Esophagus muscularis mucosa (tissue), 4 donors: Measurements from ENCODE around the gene CHAF1A. TPM values are rescaled to one million over a fixed set of nuclear protein-coding genes. Genes with fewer than 3 reads are reported as not detected.

ENCODE experiments used
- DNase-seq: peaks from one replicate; pipeline ENCODE4 v3.0.0-alpha.2; 2017; ENCODE audit errors: extremely low spot score
- H3K27ac ChIP-seq, 4 donors: fragments of 200-600 bp; sonication (generic); replicated peaks in 1 of 4; 1 replicate in 3 of 4; 2 replicates in 1 of 4; pipeline ENCODE4 v1.5.1; 2016 to 2019; ENCODE audit warnings: mild to moderate bottlenecking in 1 of 4
- H3K27me3 ChIP-seq, 4 donors: fragments of 200-600 bp; sonication (generic); one replicate each; pipeline versions ENCODE4 v1.5.1 to v1.6.0; 2016 to 2019
- H3K36me3 ChIP-seq, 4 donors: fragments of 200-600 bp; sonication (generic); one replicate each; pipeline ENCODE4 v1.5.1; 2016 to 2019
- H3K4me1 ChIP-seq, 4 donors: fragments of 200-600 bp; sonication (generic); one replicate each; pipeline ENCODE4 v1.5.1; 2016 to 2019
- H3K4me3 ChIP-seq, 4 donors: fragments of 200-600 bp; sonication (generic); 1 replicate in 2 of 4; 2 replicates in 2 of 4; pipeline ENCODE4 v1.5.1; 2016 to 2019; ENCODE audit warnings: mild to moderate bottlenecking in 4 of 4, moderate library complexity in 1 of 4
- H3K9me3 ChIP-seq, 4 donors: fragments of 200-600 bp; sonication (generic); 1 replicate in 3 of 4; 2 replicates in 1 of 4; pipeline ENCODE4 v1.5.1; 2016 to 2019
- EP300 ChIP-seq: sonication (generic); formaldehyde crosslinking; IDR thresholded peaks from one replicate; pipeline ENCODE4 v1.6.1; 2017; ENCODE audit warnings: antibody characterized with exemption
- POLR2A ChIP-seq: fragments of 450-650 bp; IDR thresholded peaks from one replicate; pipeline ENCODE4 v1.6.1; 2017; ENCODE audit warnings: antibody characterized with exemption, moderate library complexity, mild to moderate bottlenecking, low read depth
- POLR2AphosphoS5 ChIP-seq, 2 donors: sonication (generic); formaldehyde crosslinking; IDR thresholded peaks; one replicate each; pipeline ENCODE4 v1.6.1; 2017; ENCODE audit warnings: antibody characterized with exemption in 2 of 2
- WGBS: methylation state at CpG from one replicate; pipeline ENCODE4 v1.1.5; 2018; 5-methylcytosine and 5-hydroxymethylcytosine counted together
- intact Hi-C: fragments of 100-400 bp; cut with DNase I; formaldehyde crosslinking; loops from one replicate; pipeline ENCODE4 v1.15.1; 2023
- total RNA-seq, 4 donors: library from RNA; depleted of rRNA; stranded (reverse); fragments of >200 nt; gene quantifications; one replicate each; pipeline versions ENCODE4 v1.1.0 to v1.2.1, GENCODE V29; 2016
- TF ChIP-seq, protein P1 (sequence below), 3 experiments: fragments of 200-600 bp in 2 of 3; fragments of 450-650 bp in 1 of 3; sonication (generic) in 2 of 3; IDR thresholded peaks; one replicate each; pipeline ENCODE4 v1.5.1; 2017 to 2019; ENCODE audit warnings: antibody characterized with exemption in 3 of 3, mild to moderate bottlenecking in 2 of 3, moderate library complexity in 1 of 3

Gene CHAF1A
- total RNA-seq, 4 donors from 2014 or later = 4.6 to 14.6 (median 7.6) TPM

DNA sequence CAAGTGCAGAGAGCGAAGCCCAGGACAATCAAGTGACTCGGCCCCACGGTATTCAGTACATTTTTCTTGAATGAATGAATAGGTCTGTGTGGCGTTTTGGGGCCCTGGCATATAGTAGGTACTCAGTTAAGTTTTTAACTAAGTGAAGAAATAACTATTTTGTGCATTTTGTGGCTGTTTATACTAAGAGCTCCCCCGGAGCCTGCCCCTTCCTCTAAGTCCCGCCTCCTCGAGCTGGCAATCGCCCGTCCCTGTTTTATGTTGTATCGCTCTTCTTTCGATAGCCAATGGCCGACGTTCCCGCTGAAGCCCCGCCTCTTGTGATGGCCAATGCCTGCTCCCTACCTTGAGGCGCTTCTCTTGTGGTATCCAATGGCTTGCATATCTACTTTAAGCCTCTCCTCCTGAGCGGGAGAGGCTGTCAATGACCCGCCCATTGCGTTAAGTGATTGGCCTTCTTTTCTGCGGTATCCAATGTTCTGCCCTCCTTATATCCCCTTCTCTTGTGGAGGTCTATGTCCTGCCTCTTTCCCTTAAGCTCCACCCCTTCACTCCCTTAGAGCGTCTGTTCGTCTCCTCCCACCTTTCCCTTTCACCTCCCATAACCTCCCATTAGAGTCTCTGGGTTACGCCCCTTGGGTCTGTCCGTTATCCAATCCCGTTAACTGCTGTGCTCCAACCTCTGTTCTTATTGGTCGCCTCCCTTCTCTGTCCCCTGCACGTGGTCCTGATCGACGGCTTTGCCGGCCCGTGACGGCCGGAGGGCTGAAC is 69.1 kb downstream of the CHAF1A start:
- peaks cover 22 to 36% (median 32%) of the 10 kb centered on the region in 4 donors for H3K4me1 ChIP-seq
- DNase-seq = peak; percentile 100
- WGBS = under 1% methylated on average over 33 of the region's 33 CpGs
- H3K27ac ChIP-seq = peak overlapping the region; percentile 73 to 89 (median 87)
- TF ChIP-seq, protein P1, sequence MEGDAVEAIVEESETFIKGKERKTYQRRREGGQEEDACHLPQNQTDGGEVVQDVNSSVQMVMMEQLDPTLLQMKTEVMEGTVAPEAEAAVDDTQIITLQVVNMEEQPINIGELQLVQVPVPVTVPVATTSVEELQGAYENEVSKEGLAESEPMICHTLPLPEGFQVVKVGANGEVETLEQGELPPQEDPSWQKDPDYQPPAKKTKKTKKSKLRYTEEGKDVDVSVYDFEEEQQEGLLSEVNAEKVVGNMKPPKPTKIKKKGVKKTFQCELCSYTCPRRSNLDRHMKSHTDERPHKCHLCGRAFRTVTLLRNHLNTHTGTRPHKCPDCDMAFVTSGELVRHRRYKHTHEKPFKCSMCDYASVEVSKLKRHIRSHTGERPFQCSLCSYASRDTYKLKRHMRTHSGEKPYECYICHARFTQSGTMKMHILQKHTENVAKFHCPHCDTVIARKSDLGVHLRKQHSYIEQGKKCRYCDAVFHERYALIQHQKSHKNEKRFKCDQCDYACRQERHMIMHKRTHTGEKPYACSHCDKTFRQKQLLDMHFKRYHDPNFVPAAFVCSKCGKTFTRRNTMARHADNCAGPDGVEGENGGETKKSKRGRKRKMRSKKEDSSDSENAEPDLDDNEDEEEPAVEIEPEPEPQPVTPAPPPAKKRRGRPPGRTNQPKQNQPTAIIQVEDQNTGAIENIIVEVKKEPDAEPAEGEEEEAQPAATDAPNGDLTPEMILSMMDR (IDR thresholded peaks at IDR 0.05) = peak in 1 of 3 experiments; percentile 24
- peak; percentile 65 to 77 for TF ChIP-seq POLR2AphosphoS5 (IDR thresholded peaks at IDR 0.05)
- TF ChIP-seq POLR2A = peak; percentile 28
- TF ChIP-seq EP300 = no peak
- intact Hi-C loops = no loop called here
- H3K36me3 ChIP-seq = peaks cover 8 to 17% (median 13%) of the 10 kb centered on the region in 4 donors
- H3K4me3 ChIP-seq = peak overlapping the region; percentile 80 to 99 (median 90)
- H3K9me3 ChIP-seq = no peaks in the 10 kb centered on the region
- no peaks in the 10 kb centered on the region for H3K27me3 ChIP-seq

DNA sequence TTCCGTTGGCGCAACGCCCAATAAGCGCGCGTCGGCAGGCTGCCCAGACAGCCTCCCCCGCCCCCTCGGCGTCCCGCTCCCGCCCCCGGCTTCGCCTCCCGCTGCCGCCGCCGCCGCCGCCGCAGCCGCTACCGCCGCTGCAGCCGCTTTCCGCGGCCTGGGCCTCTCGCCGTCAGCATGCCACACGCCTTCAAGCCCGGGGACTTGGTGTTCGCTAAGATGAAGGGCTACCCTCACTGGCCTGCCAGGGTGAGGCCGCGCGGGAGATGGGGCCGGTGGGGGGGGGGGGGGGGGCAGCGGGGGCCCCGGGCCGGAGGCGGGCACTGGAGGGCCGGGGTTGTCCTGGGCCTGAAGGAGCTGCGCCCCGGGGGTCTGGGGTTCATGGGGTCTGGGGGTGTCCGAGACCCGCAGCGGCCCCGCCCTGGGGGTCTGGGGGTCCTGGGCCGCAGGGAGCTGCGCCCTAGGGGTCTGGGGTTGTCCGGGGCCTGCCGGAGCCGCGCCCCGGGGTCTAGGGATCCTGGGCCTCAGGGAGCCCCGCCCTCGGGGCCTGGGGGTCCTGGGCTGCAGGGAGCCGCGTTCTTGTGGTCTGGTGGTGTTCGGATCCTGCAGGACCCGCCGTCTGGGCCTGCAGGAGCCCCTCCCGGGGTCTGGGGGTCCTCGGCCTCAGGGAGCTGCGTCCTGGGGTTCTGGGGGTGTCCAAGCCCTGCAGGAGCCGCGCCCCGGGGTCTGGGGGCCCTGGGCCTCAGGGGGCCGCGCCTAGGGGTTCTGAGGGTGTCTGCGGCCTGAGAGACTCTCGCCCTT is 69.9 kb downstream of the CHAF1A start, which contains the start of gene HDGFL2:
Gene HDGFL2 (plus strand): TSS at position 124 of the 801 bp plus-strand sequence. CDS start 54 bp downstream, at position 178.
- H3K27ac ChIP-seq = peak within 1 kb of the TSS; percentile 73 to 89 (median 87)
- TF ChIP-seq, protein P1 (IDR thresholded peaks at IDR 0.05) = no peak
- TF ChIP-seq POLR2A (no peak), POLR2AphosphoS5 (IDR thresholded peaks at IDR 0.05) (no peak), EP300 (no peak)
- DNase-seq = no peak
- H3K4me1 ChIP-seq = peaks cover 22 to 36% (median 32%) of the 10 kb centered on the region in 4 donors
- intact Hi-C loops = no loop called here
- 0% methylated on average over 21 of the region's 71 CpGs for WGBS
- H3K36me3 ChIP-seq = peaks cover 14 to 25% (median 21%) of the 10 kb centered on the region in 4 donors
- H3K9me3 ChIP-seq = no peaks in the 10 kb centered on the region
- peak within 1 kb of the TSS; percentile 80 to 99 (median 90) for H3K4me3 ChIP-seq
- H3K27me3 ChIP-seq = no peaks in the 10 kb centered on the region

GRCh38 chr19:4473011-4473762 is 70.7 kb downstream of the CHAF1A start:
- Histone ChIP-seq H3K27me3 (no peaks in the 10 kb centered on the region), H3K4me1 (peaks cover 22 to 36% (median 32%) of the 10 kb centered on the region in 4 donors), H3K36me3 (peaks cover 17 to 32% (median 28%) of the 10 kb centered on the region in 4 donors), H3K27ac (peak overlapping the region; percentile 73 to 89 (median 83)), H3K4me3 (peak overlapping the region; percentile 80 to 99 (median 90)), H3K9me3 (no peaks in the 10 kb centered on the region)
- intact Hi-C loops = no loop called here
- DNase-seq = no peak
- no peak for TF ChIP-seq POLR2A
- TF ChIP-seq POLR2AphosphoS5 (IDR thresholded peaks at IDR 0.05) = no peak
- TF ChIP-seq, protein P1 (IDR thresholded peaks at IDR 0.05) = no peak
- TF ChIP-seq EP300 = no peak
- 30% methylated on average over 18 of the region's 25 CpGs for WGBS

- TF ChIP-seq EP300 = no peak
- no peak for TF ChIP-seq POLR2A
- TF ChIP-seq, protein P1 (IDR thresholded peaks at IDR 0.05) = no peak
- TF ChIP-seq POLR2AphosphoS5 (IDR thresholded peaks at IDR 0.05) = no peak
- Histone ChIP-seq H3K9me3 (no peaks in the 10 kb centered on the region), H3K27me3 (no peaks in the 10 kb centered on the region), H3K36me3 (peaks cover 24 to 39% (median 35%) of the 10 kb centered on the region in 4 donors), H3K27ac (peak overlapping the region; percentile 22 to 55 (median 43)), H3K4me3 (peak overlapping the region; percentile 80 to 99 (median 90)), H3K4me1 (peaks cover 22 to 36% (median 32%) of the 10 kb centered on the region in 4 donors)
- no peak for DNase-seq
- 18% methylated on average over 11 of the region's 23 CpGs for WGBS
- intact Hi-C loops = no loop called here
Observed at GRCh38 chr19:4473763-4474513, 71.5 kb downstream of the CHAF1A start.
